NCI-H2029 treated with DMSO at 0.1 percent for 48 hours (cell line): ENCODE results near the gene NCR2.

Source experiments
- DNase-seq: peaks from one replicate; lab custom pipeline; 2025; lab: John Stamatoyannopoulos, UW

NCR2 gene

GRCh38 chr6:41331401-41332150, 3.8 kb upstream of the NCR2 start:
- DNase-seq: no peak

- no peak for DNase-seq
Measured at GRCh38 chr6:41332241-41332640, 3.2 kb upstream of the NCR2 start.

GRCh38 chr6:41332842-41333736, 2.3 kb upstream of the NCR2 start:
- no peak for DNase-seq

- DNase-seq: no peak
Measured at GRCh38 chr6:41334482-41335040, 847 bp upstream of the NCR2 start.

DNA sequence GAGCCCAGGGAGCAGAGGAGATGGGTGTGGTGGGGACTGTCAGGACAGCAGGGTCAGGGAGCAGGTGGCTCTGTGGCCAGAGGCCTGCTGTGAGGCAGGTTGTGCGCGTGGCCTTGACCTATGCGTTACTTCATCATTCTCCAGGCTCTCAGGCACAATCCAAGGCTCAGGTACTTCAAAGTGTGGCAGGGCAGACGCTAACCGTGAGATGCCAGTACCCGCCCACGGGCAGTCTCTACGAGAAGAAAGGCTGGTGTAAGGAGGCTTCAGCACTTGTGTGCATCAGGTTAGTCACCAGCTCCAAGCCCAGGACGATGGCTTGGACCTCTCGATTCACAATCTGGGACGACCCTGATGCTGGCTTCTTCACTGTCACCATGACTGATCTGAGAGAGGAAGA, 535 bp downstream of the NCR2 start:
- no peak for DNase-seq

DNA sequence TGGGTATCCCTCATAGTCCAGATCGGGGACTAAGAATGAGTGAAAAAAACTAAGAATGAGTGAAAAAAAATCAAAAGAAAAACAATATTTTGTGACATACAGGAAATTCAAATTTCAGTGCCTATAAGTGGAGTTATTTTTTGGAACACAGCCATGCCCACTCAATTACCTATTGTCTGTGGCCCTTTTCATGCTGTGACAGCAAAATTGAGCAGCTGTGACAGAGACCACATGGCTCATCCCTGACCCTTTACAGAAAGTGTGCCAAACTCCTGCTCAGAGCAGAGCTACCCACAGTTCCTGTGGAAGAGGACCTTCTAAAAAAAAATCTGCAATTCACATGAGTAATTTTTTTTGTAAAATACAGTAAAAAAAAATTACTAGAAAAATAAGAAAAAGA, 1.4 kb downstream of the NCR2 start:
- DNase-seq: no peak

- DNase-seq: no peak
Measured at GRCh38 chr6:41337709-41338108, 2.3 kb downstream of the NCR2 start.

- no peak for DNase-seq
Measured at GRCh38 chr6:41338659-41339058, 3.3 kb downstream of the NCR2 start.

DNA sequence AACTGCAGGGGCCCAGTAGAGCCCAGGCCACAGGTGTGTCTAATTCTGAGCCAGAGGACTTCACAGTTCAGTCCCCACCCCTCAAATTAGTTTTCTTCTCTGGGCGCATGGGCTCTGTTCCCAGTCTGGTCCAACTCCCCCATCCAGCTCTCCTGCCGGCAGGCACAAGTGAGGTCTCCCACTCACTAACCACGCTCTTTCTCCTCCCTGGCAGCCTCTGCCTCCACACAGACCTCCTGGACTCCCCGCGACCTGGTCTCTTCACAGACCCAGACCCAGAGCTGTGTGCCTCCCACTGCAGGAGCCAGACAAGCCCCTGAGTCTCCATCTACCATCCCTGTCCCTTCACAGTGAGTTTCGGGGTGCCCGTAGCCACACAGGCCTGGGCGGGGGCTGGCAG, 6.2 kb downstream of the NCR2 start:
- no peak for DNase-seq

DNA sequence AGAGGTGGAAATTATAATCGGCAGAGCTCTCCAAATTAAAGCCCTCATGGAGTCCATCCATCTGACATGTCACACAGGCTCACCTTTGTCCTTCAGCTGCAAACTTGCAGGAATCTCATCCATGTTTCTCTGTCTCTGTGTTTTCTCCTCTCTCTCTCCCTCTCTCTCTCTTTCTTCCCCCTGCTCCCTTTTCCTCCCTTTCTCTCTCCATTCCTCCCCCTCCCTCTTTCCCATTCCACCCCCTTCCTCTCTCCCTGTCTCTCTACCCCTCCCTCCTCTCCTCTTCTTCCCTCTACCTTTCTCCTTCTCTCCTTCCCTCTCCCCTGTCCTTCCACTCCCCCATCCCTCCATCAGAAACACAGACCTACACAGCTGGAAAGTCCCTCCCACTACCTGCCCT, 6.8 kb downstream of the NCR2 start:
- DNase-seq: no peak

DNA sequence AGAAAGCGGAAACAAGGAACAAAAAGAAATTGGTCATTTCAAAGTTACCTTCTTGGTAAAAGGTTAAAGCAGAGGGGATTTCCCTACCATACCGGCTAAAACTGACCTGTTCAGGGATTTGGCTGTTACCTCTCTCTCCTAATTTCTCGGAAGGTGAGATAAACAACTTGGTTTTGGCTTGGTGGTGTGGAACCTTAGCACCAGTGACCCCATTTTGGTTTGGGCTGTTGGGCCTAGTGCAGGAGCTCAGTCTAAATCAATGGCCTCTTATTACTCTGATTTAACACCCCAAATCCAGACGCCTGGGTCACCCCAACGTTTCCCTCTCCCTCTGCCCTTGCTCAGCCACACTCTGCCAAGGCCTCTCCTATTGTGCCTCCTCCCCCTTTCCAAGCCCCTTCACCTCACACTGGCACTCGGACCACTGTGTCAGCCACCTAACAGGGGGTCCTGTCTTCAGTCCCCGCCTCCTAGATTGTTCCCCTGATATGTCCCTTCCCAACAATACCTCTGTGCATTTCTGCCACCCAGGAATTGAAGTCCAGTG, 8.3 kb downstream of the NCR2 start:
- DNase-seq: no peak

DNA sequence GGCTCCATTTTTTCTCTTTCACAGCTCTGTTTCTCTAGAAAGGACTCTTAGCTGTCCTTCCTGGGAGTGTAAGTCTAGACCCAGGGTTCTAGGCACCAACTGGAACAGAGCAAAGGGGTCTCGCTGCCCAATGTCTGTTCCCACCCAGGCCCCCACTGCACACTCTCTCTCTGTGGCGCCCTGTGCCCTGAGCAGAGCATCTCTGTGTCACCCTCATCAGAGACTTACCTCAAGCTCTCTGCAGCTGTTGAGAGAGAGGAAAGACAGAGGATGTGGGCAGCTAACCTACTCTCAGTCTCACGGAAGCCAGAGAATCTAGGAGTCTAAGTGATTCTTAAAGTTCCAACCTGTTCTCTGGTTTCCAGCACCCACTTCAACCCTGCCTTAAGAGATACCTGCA, 9.5 kb downstream of the NCR2 start:
- no peak for DNase-seq

- no peak for DNase-seq
Measured at GRCh38 chr6:41345901-41346300, 10.5 kb downstream of the NCR2 start.

DNA sequence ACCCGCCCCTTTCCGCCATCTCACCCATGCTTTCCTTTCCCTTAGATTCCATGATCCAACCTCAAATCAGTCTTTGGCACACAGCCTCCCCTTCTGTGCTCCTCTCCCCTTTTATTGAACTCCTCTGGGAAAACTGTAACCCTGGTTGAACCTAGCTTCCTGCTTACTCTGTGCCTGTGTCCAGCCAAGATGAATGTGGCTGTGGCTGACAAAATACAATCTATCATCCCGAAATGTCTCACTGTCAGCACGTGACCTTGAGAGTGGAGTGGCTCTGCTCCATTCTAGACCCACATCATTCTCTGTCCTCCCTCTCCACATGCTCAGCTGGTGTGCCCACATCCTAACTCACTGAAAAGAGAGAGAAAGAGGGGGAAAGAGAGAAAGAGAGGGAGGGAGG, 11.0 kb downstream of the NCR2 start:
- DNase-seq: no peak

GRCh38 chr6:41347378-41348050, 12.1 kb downstream of the NCR2 start:
- DNase-seq: no peak

- no peak for DNase-seq
Measured at GRCh38 chr6:41348934-41349333, 13.5 kb downstream of the NCR2 start.

DNA sequence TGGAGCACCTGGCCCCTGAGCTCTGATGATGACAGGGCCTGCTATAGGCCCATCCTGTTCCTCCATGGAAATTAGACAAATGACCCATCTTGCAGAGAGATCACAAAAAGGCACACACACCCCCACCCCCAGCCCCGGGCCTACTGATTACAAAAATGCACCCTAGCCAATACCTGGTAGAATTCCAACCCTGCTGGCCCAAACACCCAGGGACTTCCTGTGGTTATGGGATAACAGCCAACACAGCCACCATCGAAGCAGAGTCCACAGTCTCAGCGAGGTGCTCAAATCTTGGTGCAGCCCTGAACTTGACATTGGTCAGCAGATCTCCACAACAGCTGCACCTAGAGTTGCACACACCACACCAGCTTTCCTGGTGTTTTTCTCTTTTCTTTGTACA, 17.0 kb downstream of the NCR2 start:
- DNase-seq: no peak

GRCh38 chr6:41352907-41353306, 17.5 kb downstream of the NCR2 start:
- no peak for DNase-seq

- no peak for DNase-seq
Measured at GRCh38 chr6:41353333-41353732, 17.9 kb downstream of the NCR2 start.

GRCh38 chr6:41355952-41356351, 20.5 kb downstream of the NCR2 start:
- DNase-seq: no peak

GRCh38 chr6:41356825-41357224, 21.4 kb downstream of the NCR2 start:
- no peak for DNase-seq

DNA sequence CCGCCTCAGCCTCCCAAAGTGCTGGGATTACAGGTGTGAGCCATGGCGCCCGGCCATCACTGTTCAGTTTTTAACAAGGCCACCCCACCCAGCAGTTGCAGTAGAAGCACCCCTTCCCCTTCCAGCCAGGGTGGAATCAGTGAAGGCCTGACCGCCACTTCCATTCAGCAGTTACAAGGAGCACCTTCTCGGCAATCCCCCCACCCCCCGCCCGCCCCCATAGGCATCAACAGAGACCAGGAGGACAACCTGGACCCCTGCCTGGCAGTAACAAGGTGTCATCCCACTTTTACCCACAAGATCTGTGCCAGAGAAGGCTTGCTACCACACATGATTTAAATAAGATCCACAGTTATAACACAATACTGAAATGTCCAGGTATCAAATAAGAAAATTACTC, 23.1 kb downstream of the NCR2 start:
- no peak for DNase-seq
